GM21526 (cell line): ENCODE results near the gene FZD10.

Source experiments
- ATAC-seq: cut with Tn5 transposase; IDR thresholded peaks from one replicate; pipeline ENCODE4 v1.9.1; 2021; ENCODE audit warnings: moderate library complexity; ENCODE audit not compliant: unreplicated experiment, low FRiP score

Gene FZD10

GRCh38 chr12:130202201-130202600 lies 39.9 kb downstream of the FZD10 start:
- no peak for ATAC-seq

- no peak for ATAC-seq
These were observed 40.9 kb downstream of the FZD10 start for GRCh38 chr12:130203151-130203550.

GRCh38 chr12:130204541-130204953 lies 42.3 kb downstream of the FZD10 start:
- ATAC-seq = no peak

- no peak for ATAC-seq
These were observed 43.2 kb downstream of the FZD10 start for GRCh38 chr12:130205495-130205894.

GRCh38 chr12:130212384-130212989 lies 50.2 kb downstream of the FZD10 start:
- ATAC-seq = no peak

- ATAC-seq = no peak
These were observed 51.0 kb downstream of the FZD10 start for GRCh38 chr12:130213249-130213648.

- no peak for ATAC-seq
These were observed 52.6 kb downstream of the FZD10 start for GRCh38 chr12:130214686-130215395.
